Erythroblast (primary cell): Measurements from ENCODE around the gene AIMP1.

Source experiments
- GATA1 ChIP-seq: IDR thresholded peaks from 2 replicates; pipeline ENCODE4 v1.6.1; 2011; ENCODE audit warnings: low read depth, mild to moderate bottlenecking, control low read depth, low read length, moderate library complexity
- POLR2A ChIP-seq: IDR thresholded peaks from 2 replicates; pipeline ENCODE4 v1.6.1; 2011; ENCODE audit warnings: mild to moderate bottlenecking, low read length

- TF ChIP-seq POLR2A (no peak), GATA1 (no peak)
Measured at GRCh38 chr4:106337916-106338315, 21.6 kb downstream of the AIMP1 start.
